HG02840 (cell line): Measurements from ENCODE around the gene GORASP1.

Experiments used
- ATAC-seq: cut with Tn5 transposase; IDR thresholded peaks from one replicate; pipeline ENCODE4 v1.9.1; 2021; ENCODE audit warnings: mild to moderate bottlenecking, moderate library complexity, moderate number of reproducible peaks; ENCODE audit not compliant: unreplicated experiment, low FRiP score

The GORASP1 gene

GRCh38 chr3:39126532-39127071 lies 19.2 kb upstream of the GORASP1 start:
- no peak for ATAC-seq

GRCh38 chr3:39125841-39126500 lies 18.5 kb upstream of the GORASP1 start:
- ATAC-seq, result no peak

- no peak for ATAC-seq
Measured at GRCh38 chr3:39124876-39125840, 17.7 kb upstream of the GORASP1 start.

- no peak for ATAC-seq
Measured at GRCh38 chr3:39122813-39123212, 15.4 kb upstream of the GORASP1 start.

GRCh38 chr3:39121621-39122020 lies 14.2 kb upstream of the GORASP1 start:
- no peak for ATAC-seq

- ATAC-seq, result no peak
Measured at GRCh38 chr3:39118931-39119660, 11.7 kb upstream of the GORASP1 start.

GRCh38 chr3:39118079-39118478 lies 10.7 kb upstream of the GORASP1 start:
- no peak for ATAC-seq

- no peak for ATAC-seq
Measured at GRCh38 chr3:39115870-39116269, 8.4 kb upstream of the GORASP1 start.

GRCh38 chr3:39114456-39114855 lies 7.0 kb upstream of the GORASP1 start:
- no peak for ATAC-seq

GRCh38 chr3:39113291-39113690 lies 5.9 kb upstream of the GORASP1 start:
- no peak for ATAC-seq

GRCh38 chr3:39112535-39112934 lies 5.1 kb upstream of the GORASP1 start:
- ATAC-seq, result no peak

- ATAC-seq, result no peak
Measured at GRCh38 chr3:39112113-39112512, 4.7 kb upstream of the GORASP1 start.

- no peak for ATAC-seq
Measured at GRCh38 chr3:39110041-39110639, 2.7 kb upstream of the GORASP1 start.

- no peak for ATAC-seq
Measured at GRCh38 chr3:39109086-39109485, 1.7 kb upstream of the GORASP1 start.

GRCh38 chr3:39108200-39108710 lies 828 bp upstream of the GORASP1 start:
- peak; percentile 71 for ATAC-seq

- peak; percentile 7 for ATAC-seq
Measured at GRCh38 chr3:39106851-39107387, 508 bp downstream of the GORASP1 start.

GRCh38 chr3:39106281-39106811 lies 1.1 kb downstream of the GORASP1 start:
- no peak for ATAC-seq

- ATAC-seq, result no peak
Measured at GRCh38 chr3:39105687-39106063, 1.8 kb downstream of the GORASP1 start.

- ATAC-seq, result no peak
Measured at GRCh38 chr3:39104961-39105686, 2.3 kb downstream of the GORASP1 start.
